ENCODE data around the gene ELOVL5.

GRCh38 chr6:53302678-53303360 lies 45.9 kb downstream of the ELOVL5 start:
- no peak for TF ChIP-seq CTCF (conservative IDR thresholded peaks at IDR 0.05; ENCODE audit: low read length)
- no peak for TF ChIP-seq EZH2phosphoT487 (IDR thresholded peaks at IDR 0.05; ENCODE audit: borderline replicate concordance)

Data from Loucy (cell line).